SH-SY5Y (cell line): Measurements from ENCODE around the gene PDE6D.

Experiments used
- GATA2 ChIP-seq: IDR thresholded peaks from 2 replicates; pipeline ENCODE4 v1.6.1; 2011; ENCODE audit warnings: mild to moderate bottlenecking, low read depth, low read length
- GATA3 ChIP-seq: IDR thresholded peaks from 2 replicates; pipeline ENCODE4 v1.6.1; 2011; ENCODE audit warnings: low read depth, mild to moderate bottlenecking, low read length, moderate library complexity

DNA sequence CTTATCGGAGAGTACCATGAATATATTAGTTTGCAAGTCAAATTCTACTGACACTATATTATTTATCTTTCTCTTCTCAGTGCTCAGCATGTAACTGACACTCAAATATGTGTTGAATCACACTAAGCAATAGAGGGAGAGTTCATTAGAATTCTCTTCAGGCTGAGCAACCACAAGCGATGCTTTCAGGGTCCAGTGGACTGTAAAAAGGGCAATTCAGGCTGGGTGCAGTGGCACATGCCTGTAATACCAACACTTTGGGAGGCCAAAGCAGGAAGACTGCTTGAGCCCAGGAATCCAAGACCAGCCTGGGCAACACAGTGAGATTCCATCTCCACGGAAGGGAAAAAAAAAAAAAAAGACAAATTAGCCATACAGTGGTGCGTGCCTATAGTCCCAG is 16.3 kb downstream of the PDE6D start:
- no peak for TF ChIP-seq GATA3
- no peak for TF ChIP-seq GATA2
